Loucy (cell line): ENCODE data around the gene UBE2U.

ENCODE experiments used
- H2AFZ ChIP-seq: fragments of 200-600 bp; sonication (generic); 2 replicates; pipeline ENCODE4 v1.6.0; 2016; ENCODE audit warnings: antibody characterized with exemption, mild to moderate bottlenecking, low read length, moderate library complexity
- H3F3A ChIP-seq: fragments of 200-600 bp; 2 replicates; pipeline ENCODE4 v1.6.0; 2016; ENCODE audit warnings: antibody characterized with exemption, low read depth, mild to moderate bottlenecking
- H3K27me3 ChIP-seq: fragments of 200-600 bp; sonication (generic); 2 replicates; pipeline ENCODE4 v1.6.1; 2014; ENCODE audit warnings: low read length, mild to moderate bottlenecking; ENCODE audit not compliant: insufficient read depth, poor library complexity, severe bottlenecking
- H3K36me3 ChIP-seq: fragments of 200-600 bp; sonication (generic); 2 replicates; pipeline ENCODE4 v1.6.1; 2016; ENCODE audit warnings: low read length; ENCODE audit not compliant: insufficient read depth
- H3K4me1 ChIP-seq: fragments of 200-600 bp; sonication (generic); 2 replicates; pipeline ENCODE4 v1.5.1; 2014; ENCODE audit warnings: low read length, mild to moderate bottlenecking; ENCODE audit not compliant: insufficient read depth, poor library complexity, severe bottlenecking
- H3K4me2 ChIP-seq: fragments of 200-600 bp; sonication (generic); 2 replicates; pipeline ENCODE4 v1.6.0; 2014; ENCODE audit warnings: antibody characterized with exemption, low read length, low read depth, mild to moderate bottlenecking; ENCODE audit not compliant: poor library complexity, severe bottlenecking
- H3K4me3 ChIP-seq: fragments of 200-600 bp; sonication (generic); 2 replicates; pipeline ENCODE4 v1.5.1; 2014; ENCODE audit warnings: low read length, mild to moderate bottlenecking, mixed read lengths; ENCODE audit not compliant: poor library complexity, severe bottlenecking
- H3K79me2 ChIP-seq: fragments of 200-600 bp; sonication (generic); 2 replicates; pipeline ENCODE4 v1.6.1; 2014; ENCODE audit warnings: low read length; ENCODE audit not compliant: insufficient read depth
- H3K9ac ChIP-seq: fragments of 200-600 bp; sonication (generic); 2 replicates; pipeline ENCODE4 v1.6.0; 2014; ENCODE audit warnings: mild to moderate bottlenecking, low read depth, low read length, moderate library complexity; ENCODE audit not compliant: poor library complexity, severe bottlenecking
- H3K9me2 ChIP-seq: fragments of 200-600 bp; sonication (generic); replicated peaks from 2 replicates; pipeline ENCODE4 v1.6.1; 2016; ENCODE audit warnings: low read depth, low read length, mixed read lengths
- H3K9me3 ChIP-seq: fragments of 200-600 bp; sonication (generic); 2 replicates; pipeline ENCODE4 v1.6.1; 2014; ENCODE audit warnings: mild to moderate bottlenecking, antibody characterized with exemption, low read length, low read depth; ENCODE audit not compliant: insufficient read depth
- H4K20me1 ChIP-seq: fragments of 200-600 bp; sonication (generic); 2 replicates; pipeline ENCODE4 v1.6.0; 2014; ENCODE audit warnings: antibody characterized with exemption, low read length, mild to moderate bottlenecking; ENCODE audit not compliant: insufficient read depth, poor library complexity, severe bottlenecking
- EZH2phosphoT487 ChIP-seq: fragments of 200-600 bp; IDR thresholded peaks from 2 replicates; pipeline ENCODE4 v1.6.1; 2018; ENCODE audit warnings: antibody characterized with exemption, mild to moderate bottlenecking, moderate library complexity, borderline replicate concordance
- TF ChIP-seq, protein P1 (sequence below): fragments of 200-600 bp; sonication (generic); conservative IDR thresholded peaks from 2 replicates; pipeline ENCODE4 v1.5.1; 2014; ENCODE audit warnings: mild to moderate bottlenecking, antibody characterized with exemption, low read length

Gene UBE2U

GRCh38 chr1:64293820-64294219, 90.4 kb downstream of the UBE2U start:
- H3K9me3 ChIP-seq, result peaks cover 6% of the 10 kb centered on the region; the same call in 1 of the 2 replicates
- H3K4me3 ChIP-seq, result no peak overlapping the region
- no peaks in the 10 kb centered on the region for H3F3A ChIP-seq
- no peak for TF ChIP-seq EZH2phosphoT487
- TF ChIP-seq, protein P1, sequence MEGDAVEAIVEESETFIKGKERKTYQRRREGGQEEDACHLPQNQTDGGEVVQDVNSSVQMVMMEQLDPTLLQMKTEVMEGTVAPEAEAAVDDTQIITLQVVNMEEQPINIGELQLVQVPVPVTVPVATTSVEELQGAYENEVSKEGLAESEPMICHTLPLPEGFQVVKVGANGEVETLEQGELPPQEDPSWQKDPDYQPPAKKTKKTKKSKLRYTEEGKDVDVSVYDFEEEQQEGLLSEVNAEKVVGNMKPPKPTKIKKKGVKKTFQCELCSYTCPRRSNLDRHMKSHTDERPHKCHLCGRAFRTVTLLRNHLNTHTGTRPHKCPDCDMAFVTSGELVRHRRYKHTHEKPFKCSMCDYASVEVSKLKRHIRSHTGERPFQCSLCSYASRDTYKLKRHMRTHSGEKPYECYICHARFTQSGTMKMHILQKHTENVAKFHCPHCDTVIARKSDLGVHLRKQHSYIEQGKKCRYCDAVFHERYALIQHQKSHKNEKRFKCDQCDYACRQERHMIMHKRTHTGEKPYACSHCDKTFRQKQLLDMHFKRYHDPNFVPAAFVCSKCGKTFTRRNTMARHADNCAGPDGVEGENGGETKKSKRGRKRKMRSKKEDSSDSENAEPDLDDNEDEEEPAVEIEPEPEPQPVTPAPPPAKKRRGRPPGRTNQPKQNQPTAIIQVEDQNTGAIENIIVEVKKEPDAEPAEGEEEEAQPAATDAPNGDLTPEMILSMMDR, result no peak
- H2AFZ ChIP-seq, result no peak overlapping the region
- no peak overlapping the region for H3K4me2 ChIP-seq
- H3K36me3 ChIP-seq, result no peaks in the 10 kb centered on the region
- no peaks in the 10 kb centered on the region for H3K4me1 ChIP-seq
- no peaks in the 10 kb centered on the region for H3K79me2 ChIP-seq
- no peaks in the 10 kb centered on the region for H4K20me1 ChIP-seq
- H3K9me2 ChIP-seq, result no peaks in the 10 kb centered on the region
- no peak overlapping the region for H3K9ac ChIP-seq
- H3K27me3 ChIP-seq, result no peaks in the 10 kb centered on the region

DNA sequence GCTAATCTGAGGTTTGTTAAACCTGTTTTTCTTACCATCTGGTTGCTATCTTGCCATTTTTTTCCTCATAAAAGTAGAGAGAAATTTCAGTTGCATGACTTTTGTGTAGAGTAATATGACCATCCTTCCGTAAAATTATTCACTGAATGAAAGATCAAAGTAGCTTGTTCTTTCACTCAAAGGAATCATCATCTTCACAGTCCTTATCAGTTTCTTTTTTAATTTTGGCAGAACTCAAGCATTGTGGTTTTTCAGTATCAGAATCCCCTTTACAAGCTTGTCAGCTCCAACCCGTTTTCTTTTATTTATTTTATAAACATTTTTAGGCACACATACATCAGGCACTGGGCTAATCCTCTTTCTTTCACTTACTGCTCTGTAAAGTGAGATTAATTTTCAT, 91.7 kb downstream of the UBE2U start:
- no peaks in the 10 kb centered on the region for H3K27me3 ChIP-seq
- no peaks in the 10 kb centered on the region for H3K4me1 ChIP-seq
- no peaks in the 10 kb centered on the region for H3K36me3 ChIP-seq
- H2AFZ ChIP-seq, result no peak overlapping the region
- TF ChIP-seq, protein P1, result no peak
- no peak for TF ChIP-seq EZH2phosphoT487
- H3K9me3 ChIP-seq, result peaks cover 6% of the 10 kb centered on the region; the same call in 1 of the 2 replicates
- H3K4me2 ChIP-seq, result no peak overlapping the region
- H4K20me1 ChIP-seq, result no peaks in the 10 kb centered on the region
- no peaks in the 10 kb centered on the region for H3F3A ChIP-seq
- H3K9ac ChIP-seq, result no peak overlapping the region
- H3K9me2 ChIP-seq, result no peaks in the 10 kb centered on the region
- H3K79me2 ChIP-seq, result no peaks in the 10 kb centered on the region
- H3K4me3 ChIP-seq, result no peak overlapping the region

- Histone ChIP-seq H3K9me2 (no peaks in the 10 kb centered on the region), H3K9me3 (peaks cover 6% of the 10 kb centered on the region; the same call in 1 of the 2 replicates), H3K79me2 (no peaks in the 10 kb centered on the region), H2AFZ (no peak overlapping the region), H3K9ac (no peak overlapping the region), H3K4me2 (no peak overlapping the region), H3F3A (no peaks in the 10 kb centered on the region), H3K27me3 (no peaks in the 10 kb centered on the region), H4K20me1 (no peaks in the 10 kb centered on the region), H3K4me3 (no peak overlapping the region), H3K4me1 (no peaks in the 10 kb centered on the region), H3K36me3 (no peaks in the 10 kb centered on the region)
- TF ChIP-seq, protein P1, result no peak
- no peak for TF ChIP-seq EZH2phosphoT487
Observed at GRCh38 chr1:64295561-64295960, 92.1 kb downstream of the UBE2U start.
